Measurements from ENCODE around the gene NLRC5. TPM values are rescaled to one million over a fixed set of nuclear protein-coding genes. Genes with fewer than 3 reads are reported as not detected.

Gene NLRC5
- total and polyA plus RNA-seq, 9 of the 15 experiments (the other 6 are each of a cell fraction or from before 2014, with no cell fraction given), result 0.59 to 0.71 TPM; not detected in 7

DNA sequence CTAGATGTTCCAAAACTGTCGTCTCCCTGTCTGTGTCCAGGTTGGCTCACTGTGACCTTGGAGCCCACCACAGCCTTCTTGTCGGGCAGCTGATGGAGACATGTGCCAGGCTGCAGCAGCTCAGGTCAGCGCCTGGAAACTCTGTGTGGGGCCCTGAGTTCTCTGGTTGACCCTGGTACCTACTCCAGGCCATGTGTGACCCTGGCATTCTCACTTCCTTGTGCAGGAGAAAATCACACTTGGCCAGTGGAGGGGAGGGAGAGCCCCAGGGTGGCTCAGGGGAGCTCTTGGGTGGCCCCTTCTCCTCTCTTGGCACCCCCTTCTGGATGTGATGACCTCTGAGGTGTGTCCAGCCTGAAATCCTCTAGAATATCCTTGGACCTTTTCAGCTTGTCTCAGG, 78.0 kb downstream of the NLRC5 start:
- H3K9me1 ChIP-seq (ENCODE audit: control insufficient read depth, insufficient read depth, low read length), result peaks cover 6% of the 10 kb centered on the region
- no peaks in the 10 kb centered on the region for H3K36me3 ChIP-seq (ENCODE audit: control insufficient read depth, insufficient read depth, low read length)
- peaks cover 8 to 19% of the 10 kb centered on the region in 2 experiments for H3K4me1 ChIP-seq (replicated peaks in 1 of 2; ENCODE audit: control insufficient read depth in 2 of 2, insufficient read depth in 2 of 2, low read length in 2 of 2)
- TF ChIP-seq KLF10 (CRISPR knock-in tag; IDR thresholded peaks at IDR 0.05), result no peak
- TF ChIP-seq SRSF1 (IDR thresholded peaks at IDR 0.05; ENCODE audit: low read depth, low read length), result no peak
- no peak for TF ChIP-seq MEF2A (IDR thresholded peaks at IDR 0.05; ENCODE audit: control insufficient read depth, low read depth, low read length)
- TF ChIP-seq SNIP1 (IDR thresholded peaks at IDR 0.05; ENCODE audit: low read depth), result no peak
- no peak for TF ChIP-seq DIDO1 (tag; IDR thresholded peaks at IDR 0.05; ENCODE audit: low read depth)
- TF ChIP-seq ETV6 (IDR thresholded peaks at IDR 0.05; ENCODE audit: borderline replicate concordance in 1 of 2, low read depth in 2 of 2, low read length in 1 of 2), result no peak
- no peak for TF ChIP-seq ETV6 (CRISPR knock-in tag; IDR thresholded peaks at IDR 0.05; ENCODE audit: borderline replicate concordance)
- TF ChIP-seq ZNF586 (CRISPR knock-in tag; conservative IDR thresholded peaks at IDR 0.05), result no peak
- TF ChIP-seq ETS2 (tag; IDR thresholded peaks at IDR 0.05; ENCODE audit: borderline replicate concordance, poor library complexity, severe bottlenecking), result no peak
- no peak for TF ChIP-seq NBN (IDR thresholded peaks at IDR 0.05; ENCODE audit: low read depth)
- no peak for TF ChIP-seq NR3C1 (CRISPR knock-in tag; IDR thresholded peaks at IDR 0.05)
- no peak for TF ChIP-seq HSF4 (CRISPR knock-in tag; IDR thresholded peaks at IDR 0.05; ENCODE audit: borderline replicate concordance)
- no peak for TF ChIP-seq ZNF217 (CRISPR knock-in tag; IDR thresholded peaks at IDR 0.05)
- no peak for TF ChIP-seq ZNF584 (CRISPR knock-in tag; IDR thresholded peaks at IDR 0.05; ENCODE audit: low read depth)
- no peak for TF ChIP-seq ZNF197 (CRISPR knock-in tag; IDR thresholded peaks at IDR 0.05; ENCODE audit: low read depth)
- TF ChIP-seq PYGO2 (tag; IDR thresholded peaks at IDR 0.05), result no peak
- TF ChIP-seq ZNF41 (CRISPR knock-in tag; conservative IDR thresholded peaks at IDR 0.05), result no peak
- TF ChIP-seq CBX3 (IDR thresholded peaks at IDR 0.05; ENCODE audit: borderline replicate concordance in 1 of 2, low read length in 2 of 2), result no peak
- TF ChIP-seq TEAD4 (IDR thresholded peaks at IDR 0.05; ENCODE audit: low read length), result no peak
- TF ChIP-seq TEAD4 (CRISPR knock-in tag; IDR thresholded peaks at IDR 0.05; ENCODE audit: borderline replicate concordance), result no peak
- no peak for TF ChIP-seq ZBTB43 (CRISPR knock-in tag; IDR thresholded peaks at IDR 0.05)
- TF ChIP-seq MEF2D (tag; conservative IDR thresholded peaks at IDR 0.05; ENCODE audit: low read depth), result no peak
- DNase-seq (ENCODE audit: extremely low read depth in 1 of 4, low spot score in 3 of 4) (no peak), FAIRE-seq (no peak), ATAC-seq (no peak)
- no peak overlapping the region for H3K4me2 ChIP-seq (ENCODE audit: insufficient read depth, low read length)
- no peak overlapping the region; a peak in 1 of 4 replicates for H3K9ac ChIP-seq (ENCODE audit: insufficient read depth in 1 of 2, low read depth in 2 of 2, low read length in 2 of 2)
- BruUV-seq (replicated peaks), result no TSS peak
- WGBS (ENCODE audit: insufficient coverage, low coverage, missing lambda C conversion rate), result 25% methylated on average over 3 of the region's 3 CpGs
- no peak overlapping the region; the same call in 1 of the 2 replicates for H2AFZ ChIP-seq (ENCODE audit: low read depth, low read length)
- in situ Hi-C loops (cut with MboI) (no loop called here), intact Hi-C loops (cut with micrococcal nuclease) (no loop called here)
- ChIA-PET CTCF (ENCODE audit: low intra/inter-chr PET ratio) (no interaction called here), POLR2A (interaction anchor here (0.6 kb wide), 1 partner anchor 125 kb away, joined by 3 read pairs; no protein-coding TSS in a partner anchor)
- no peaks in the 10 kb centered on the region for H3K9me3 ChIP-seq (replicated peaks; ENCODE audit: control insufficient read depth, insufficient read depth, low read depth, low read length)
- no peaks in the 10 kb centered on the region for H4K20me1 ChIP-seq (replicated peaks; ENCODE audit: control insufficient read depth, insufficient read depth, low read length)
- no peak overlapping the region for H3K4me3 ChIP-seq
- no peaks in the 10 kb centered on the region for H3K27me3 ChIP-seq (ENCODE audit: control insufficient read depth in 2 of 2, insufficient read depth in 2 of 2, low read length in 2 of 2)
- H3K79me2 ChIP-seq (ENCODE audit: control insufficient read depth, insufficient read depth, low read length), result no peaks in the 10 kb centered on the region
- H3K27ac ChIP-seq (ENCODE audit: extremely low read depth, low read depth, low read length), result no peak overlapping the region
